Upper lobe of left lung (tissue), 4 donors: ENCODE results near the gene KLHDC8A.
"Not testable (repeated sequence)": the region's sequence is repeated elsewhere in the genome, so short reads cannot be mapped to it uniquely, and the experiment has no call there.

ENCODE experiments used
- POLR2A ChIP-seq, 4 donors: fragments of 450-650 bp; IDR thresholded peaks; one replicate each; pipeline ENCODE4 v1.5.1; 2016 to 2017; ENCODE audit warnings: antibody characterized with exemption in 4 of 4, mild to moderate bottlenecking in 2 of 4
- TF ChIP-seq, protein P1 (sequence below), 6 experiments: fragments of 450-650 bp in 4 of 6; fragments of 200-600 bp in 2 of 6; sonication (generic) in 2 of 6; IDR thresholded peaks; one replicate each; pipeline ENCODE4 v1.5.1; 2016 to 2019; ENCODE audit warnings: antibody characterized with exemption in 6 of 6

DNA sequence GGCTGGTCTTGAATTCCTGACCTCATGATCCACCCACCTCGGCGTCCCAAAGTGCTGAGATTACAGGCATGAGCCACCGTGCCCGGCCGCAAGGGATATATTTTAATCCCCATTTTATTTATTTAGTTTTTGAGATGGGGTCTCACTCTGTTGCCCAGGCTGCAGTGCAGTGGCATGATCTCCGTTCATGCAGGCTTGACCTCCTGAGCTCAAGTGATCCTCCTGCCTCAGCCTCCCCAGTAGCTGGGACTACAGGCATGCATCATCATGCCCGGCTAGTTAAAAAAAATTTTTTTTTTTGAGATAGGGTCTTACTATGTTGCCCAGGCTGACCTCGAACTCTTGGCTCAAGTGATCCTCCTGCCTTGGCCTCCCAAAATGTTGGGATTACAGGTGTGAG is 8.4 kb upstream of the KLHDC8A start:
- TF ChIP-seq POLR2A (IDR thresholded peaks at IDR 0.05) = not testable (repeated sequence)
- TF ChIP-seq, protein P1, sequence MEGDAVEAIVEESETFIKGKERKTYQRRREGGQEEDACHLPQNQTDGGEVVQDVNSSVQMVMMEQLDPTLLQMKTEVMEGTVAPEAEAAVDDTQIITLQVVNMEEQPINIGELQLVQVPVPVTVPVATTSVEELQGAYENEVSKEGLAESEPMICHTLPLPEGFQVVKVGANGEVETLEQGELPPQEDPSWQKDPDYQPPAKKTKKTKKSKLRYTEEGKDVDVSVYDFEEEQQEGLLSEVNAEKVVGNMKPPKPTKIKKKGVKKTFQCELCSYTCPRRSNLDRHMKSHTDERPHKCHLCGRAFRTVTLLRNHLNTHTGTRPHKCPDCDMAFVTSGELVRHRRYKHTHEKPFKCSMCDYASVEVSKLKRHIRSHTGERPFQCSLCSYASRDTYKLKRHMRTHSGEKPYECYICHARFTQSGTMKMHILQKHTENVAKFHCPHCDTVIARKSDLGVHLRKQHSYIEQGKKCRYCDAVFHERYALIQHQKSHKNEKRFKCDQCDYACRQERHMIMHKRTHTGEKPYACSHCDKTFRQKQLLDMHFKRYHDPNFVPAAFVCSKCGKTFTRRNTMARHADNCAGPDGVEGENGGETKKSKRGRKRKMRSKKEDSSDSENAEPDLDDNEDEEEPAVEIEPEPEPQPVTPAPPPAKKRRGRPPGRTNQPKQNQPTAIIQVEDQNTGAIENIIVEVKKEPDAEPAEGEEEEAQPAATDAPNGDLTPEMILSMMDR (IDR thresholded peaks at IDR 0.05) = not testable (repeated sequence)
